H1 (cell line): Measurements from ENCODE around the gene GCLC. TPM values are rescaled to one million over a fixed set of nuclear protein-coding genes. Genes with fewer than 3 reads are reported as not detected.

Experiments
- BACH1 ChIP-seq: IDR thresholded peaks from 2 replicates; pipeline ENCODE4 v1.6.1; 2012; ENCODE audit warnings: low read length, improper control_type of control experiment
- CHD2 ChIP-seq: IDR thresholded peaks from 2 replicates; pipeline ENCODE4 v1.6.1; 2012; ENCODE audit warnings: low read length, improper control_type of control experiment
- CREB1 ChIP-seq: IDR thresholded peaks from 2 replicates; pipeline ENCODE4 v1.6.1; 2012; ENCODE audit warnings: inconsistent platforms
- CTBP2 ChIP-seq: IDR thresholded peaks from 2 replicates; pipeline ENCODE4 v1.7.0; 2011; ENCODE audit warnings: borderline replicate concordance, mild to moderate bottlenecking, moderate library complexity, mixed read lengths, low read length; ENCODE audit not compliant: insufficient read depth, insufficient read length
- GTF2F1 ChIP-seq: IDR thresholded peaks from 2 replicates; pipeline ENCODE4 v1.6.1; 2012; ENCODE audit warnings: low read depth, low read length, improper control_type of control experiment, borderline replicate concordance
- HDAC6 ChIP-seq: IDR thresholded peaks from one replicate; pipeline ENCODE4 v1.7.1; 2012; ENCODE audit warnings: low read depth, mild to moderate bottlenecking, inconsistent platforms, low read length, moderate library complexity
- SAP30 ChIP-seq: fragments of 300-600 bp; sonication (generic); IDR thresholded peaks from 2 replicates; pipeline ENCODE4 v1.7.1; 2012; ENCODE audit warnings: low read length, moderate library complexity, mild to moderate bottlenecking, inconsistent platforms; ENCODE audit not compliant: insufficient read depth, insufficient replicate concordance
- TAF1 ChIP-seq: IDR thresholded peaks from 2 replicates; pipeline ENCODE4 v1.6.1; 2011; ENCODE audit warnings: mild to moderate bottlenecking, low read depth, low read length
- TAF7 ChIP-seq: optimal IDR thresholded peaks from 2 replicates; pipeline ENCODE3; 2011; ENCODE audit warnings: low read depth, mild to moderate bottlenecking, inconsistent platforms, low read length, moderate library complexity, borderline replicate concordance
- ZNF274 ChIP-seq: IDR thresholded peaks from 2 replicates; pipeline ENCODE4 v1.7.0; 2012; ENCODE audit warnings: low read length, borderline replicate concordance; ENCODE audit errors: extremely low read depth
- polyA plus RNA-seq, 7 experiments: library from polyadenylated mRNA; depleted of rRNA in 3 of 7; stranded (reverse) in 5 of 7; unstranded in 2 of 7; fragments of >200 nt in 5 of 7; fragments of 200-250 nt in 2 of 7; gene quantifications; 1 replicate in 5 of 7; 2 replicates in 1 of 7; 4 replicates in 1 of 7; pipeline versions ENCODE4 v1.2.1 to v1.2.3, GENCODE V29; 2011 to 2013; ENCODE audit warnings: missing spikeins in 2 of 7, mixed read lengths in 2 of 7
- total RNA-seq: library from RNA; stranded (reverse); fragmentation: NEBNext Ultra II Directional; extraction: Animal tissue kit (Norgen Biotek cat#: 25700); gene quantifications from 2 replicates; pipeline ENCODE4 v1.2.1, GENCODE V29; 2021
- TF ChIP-seq, protein P1 (sequence below): fragments of 300-600 bp; sonication (generic); IDR thresholded peaks from 2 replicates; pipeline ENCODE4 v1.7.1; 2012; ENCODE audit warnings: low read length, moderate library complexity, mild to moderate bottlenecking, inconsistent platforms; ENCODE audit not compliant: insufficient replicate concordance
- TF ChIP-seq, protein P2 (sequence below): IDR thresholded peaks from 2 replicates; pipeline ENCODE4 v1.6.1; 2012; ENCODE audit warnings: inconsistent platforms

GCLC gene
- total and polyA plus RNA-seq, 2 of the 8 experiments (the other 6 are each of a cell fraction or from before 2014, with no cell fraction given), result 15.8 to 54.0 TPM

DNA sequence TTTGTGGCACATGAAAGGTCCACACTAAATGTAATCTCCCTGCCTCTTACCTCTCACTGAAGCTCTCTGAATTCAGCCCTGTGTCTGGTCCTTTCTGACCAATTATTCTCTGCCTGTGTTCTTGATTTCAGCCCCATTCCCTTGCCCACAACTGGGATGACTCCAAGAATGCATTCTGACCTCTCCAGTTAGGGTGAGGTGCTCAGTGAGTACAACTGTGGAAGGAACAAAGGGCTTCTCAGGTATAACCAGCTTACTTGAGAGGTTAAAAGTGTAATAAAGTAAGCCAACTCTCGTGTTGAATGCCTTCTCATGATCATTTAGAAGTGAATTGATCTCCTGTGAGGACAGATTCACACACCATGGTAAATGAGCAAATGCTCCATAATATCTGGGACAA is 88.1 kb downstream of the GCLC start (continued):
- TF ChIP-seq, protein P1, sequence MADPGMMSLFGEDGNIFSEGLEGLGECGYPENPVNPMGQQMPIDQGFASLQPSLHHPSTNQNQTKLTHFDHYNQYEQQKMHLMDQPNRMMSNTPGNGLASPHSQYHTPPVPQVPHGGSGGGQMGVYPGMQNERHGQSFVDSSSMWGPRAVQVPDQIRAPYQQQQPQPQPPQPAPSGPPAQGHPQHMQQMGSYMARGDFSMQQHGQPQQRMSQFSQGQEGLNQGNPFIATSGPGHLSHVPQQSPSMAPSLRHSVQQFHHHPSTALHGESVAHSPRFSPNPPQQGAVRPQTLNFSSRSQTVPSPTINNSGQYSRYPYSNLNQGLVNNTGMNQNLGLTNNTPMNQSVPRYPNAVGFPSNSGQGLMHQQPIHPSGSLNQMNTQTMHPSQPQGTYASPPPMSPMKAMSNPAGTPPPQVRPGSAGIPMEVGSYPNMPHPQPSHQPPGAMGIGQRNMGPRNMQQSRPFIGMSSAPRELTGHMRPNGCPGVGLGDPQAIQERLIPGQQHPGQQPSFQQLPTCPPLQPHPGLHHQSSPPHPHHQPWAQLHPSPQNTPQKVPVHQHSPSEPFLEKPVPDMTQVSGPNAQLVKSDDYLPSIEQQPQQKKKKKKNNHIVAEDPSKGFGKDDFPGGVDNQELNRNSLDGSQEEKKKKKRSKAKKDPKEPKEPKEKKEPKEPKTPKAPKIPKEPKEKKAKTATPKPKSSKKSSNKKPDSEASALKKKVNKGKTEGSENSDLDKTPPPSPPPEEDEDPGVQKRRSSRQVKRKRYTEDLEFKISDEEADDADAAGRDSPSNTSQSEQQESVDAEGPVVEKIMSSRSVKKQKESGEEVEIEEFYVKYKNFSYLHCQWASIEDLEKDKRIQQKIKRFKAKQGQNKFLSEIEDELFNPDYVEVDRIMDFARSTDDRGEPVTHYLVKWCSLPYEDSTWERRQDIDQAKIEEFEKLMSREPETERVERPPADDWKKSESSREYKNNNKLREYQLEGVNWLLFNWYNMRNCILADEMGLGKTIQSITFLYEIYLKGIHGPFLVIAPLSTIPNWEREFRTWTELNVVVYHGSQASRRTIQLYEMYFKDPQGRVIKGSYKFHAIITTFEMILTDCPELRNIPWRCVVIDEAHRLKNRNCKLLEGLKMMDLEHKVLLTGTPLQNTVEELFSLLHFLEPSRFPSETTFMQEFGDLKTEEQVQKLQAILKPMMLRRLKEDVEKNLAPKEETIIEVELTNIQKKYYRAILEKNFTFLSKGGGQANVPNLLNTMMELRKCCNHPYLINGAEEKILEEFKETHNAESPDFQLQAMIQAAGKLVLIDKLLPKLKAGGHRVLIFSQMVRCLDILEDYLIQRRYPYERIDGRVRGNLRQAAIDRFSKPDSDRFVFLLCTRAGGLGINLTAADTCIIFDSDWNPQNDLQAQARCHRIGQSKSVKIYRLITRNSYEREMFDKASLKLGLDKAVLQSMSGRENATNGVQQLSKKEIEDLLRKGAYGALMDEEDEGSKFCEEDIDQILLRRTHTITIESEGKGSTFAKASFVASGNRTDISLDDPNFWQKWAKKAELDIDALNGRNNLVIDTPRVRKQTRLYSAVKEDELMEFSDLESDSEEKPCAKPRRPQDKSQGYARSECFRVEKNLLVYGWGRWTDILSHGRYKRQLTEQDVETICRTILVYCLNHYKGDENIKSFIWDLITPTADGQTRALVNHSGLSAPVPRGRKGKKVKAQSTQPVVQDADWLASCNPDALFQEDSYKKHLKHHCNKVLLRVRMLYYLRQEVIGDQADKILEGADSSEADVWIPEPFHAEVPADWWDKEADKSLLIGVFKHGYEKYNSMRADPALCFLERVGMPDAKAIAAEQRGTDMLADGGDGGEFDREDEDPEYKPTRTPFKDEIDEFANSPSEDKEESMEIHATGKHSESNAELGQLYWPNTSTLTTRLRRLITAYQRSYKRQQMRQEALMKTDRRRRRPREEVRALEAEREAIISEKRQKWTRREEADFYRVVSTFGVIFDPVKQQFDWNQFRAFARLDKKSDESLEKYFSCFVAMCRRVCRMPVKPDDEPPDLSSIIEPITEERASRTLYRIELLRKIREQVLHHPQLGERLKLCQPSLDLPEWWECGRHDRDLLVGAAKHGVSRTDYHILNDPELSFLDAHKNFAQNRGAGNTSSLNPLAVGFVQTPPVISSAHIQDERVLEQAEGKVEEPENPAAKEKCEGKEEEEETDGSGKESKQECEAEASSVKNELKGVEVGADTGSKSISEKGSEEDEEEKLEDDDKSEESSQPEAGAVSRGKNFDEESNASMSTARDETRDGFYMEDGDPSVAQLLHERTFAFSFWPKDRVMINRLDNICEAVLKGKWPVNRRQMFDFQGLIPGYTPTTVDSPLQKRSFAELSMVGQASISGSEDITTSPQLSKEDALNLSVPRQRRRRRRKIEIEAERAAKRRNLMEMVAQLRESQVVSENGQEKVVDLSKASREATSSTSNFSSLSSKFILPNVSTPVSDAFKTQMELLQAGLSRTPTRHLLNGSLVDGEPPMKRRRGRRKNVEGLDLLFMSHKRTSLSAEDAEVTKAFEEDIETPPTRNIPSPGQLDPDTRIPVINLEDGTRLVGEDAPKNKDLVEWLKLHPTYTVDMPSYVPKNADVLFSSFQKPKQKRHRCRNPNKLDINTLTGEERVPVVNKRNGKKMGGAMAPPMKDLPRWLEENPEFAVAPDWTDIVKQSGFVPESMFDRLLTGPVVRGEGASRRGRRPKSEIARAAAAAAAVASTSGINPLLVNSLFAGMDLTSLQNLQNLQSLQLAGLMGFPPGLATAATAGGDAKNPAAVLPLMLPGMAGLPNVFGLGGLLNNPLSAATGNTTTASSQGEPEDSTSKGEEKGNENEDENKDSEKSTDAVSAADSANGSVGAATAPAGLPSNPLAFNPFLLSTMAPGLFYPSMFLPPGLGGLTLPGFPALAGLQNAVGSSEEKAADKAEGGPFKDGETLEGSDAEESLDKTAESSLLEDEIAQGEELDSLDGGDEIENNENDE, result no peak
- TF ChIP-seq CHD2 (no peak), CTBP2 (no peak), TAF1 (no peak), HDAC6 (no peak), ZNF274 (no peak), GTF2F1 (no peak), SAP30 (no peak), CREB1 (no peak), TAF7 (no peak), BACH1 (no peak)
- TF ChIP-seq, protein P2, sequence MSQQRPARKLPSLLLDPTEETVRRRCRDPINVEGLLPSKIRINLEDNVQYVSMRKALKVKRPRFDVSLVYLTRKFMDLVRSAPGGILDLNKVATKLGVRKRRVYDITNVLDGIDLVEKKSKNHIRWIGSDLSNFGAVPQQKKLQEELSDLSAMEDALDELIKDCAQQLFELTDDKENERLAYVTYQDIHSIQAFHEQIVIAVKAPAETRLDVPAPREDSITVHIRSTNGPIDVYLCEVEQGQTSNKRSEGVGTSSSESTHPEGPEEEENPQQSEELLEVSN, result no peak
